Astrocyte (in vitro differentiated cells and primary cell): ENCODE measurements around the gene CRACDL. TPM values are rescaled to one million over a fixed set of nuclear protein-coding genes. Genes with fewer than 3 reads are reported as not detected.

Source experiments
- DNase-seq: peaks from one replicate; pipeline ENCODE4 v3.0.0-alpha.2; 2010; ENCODE audit warnings: low read depth
- FAIRE-seq: peaks from 2 replicates; lab custom pipeline; 2011; peaks lifted over from hg19 to GRCh38; lab: Jason Lieb, UNC
- H2AFZ ChIP-seq: 2 replicates; pipeline ENCODE4 v1.6.0; 2012; ENCODE audit warnings: low read depth, low read length, inconsistent platforms
- H3K27ac ChIP-seq: 2 replicates; pipeline ENCODE4 v1.5.1; 2011; ENCODE audit warnings: low read depth, low read length, inconsistent platforms
- H3K27me3 ChIP-seq: 2 replicates; pipeline ENCODE4 v1.6.0; 2011; ENCODE audit warnings: low read length, inconsistent platforms; ENCODE audit not compliant: insufficient read depth
- H3K36me3 ChIP-seq: 2 replicates; pipeline ENCODE4 v1.5.1; 2011; ENCODE audit warnings: low read length, inconsistent platforms; ENCODE audit not compliant: insufficient read depth
- H3K4me1 ChIP-seq: 2 replicates; pipeline ENCODE4 v1.5.1; 2011; ENCODE audit warnings: low read length, inconsistent platforms; ENCODE audit not compliant: insufficient read depth
- H3K4me2 ChIP-seq: 2 replicates; pipeline ENCODE4 v1.6.0; 2012; ENCODE audit warnings: low read length, inconsistent platforms
- H3K4me3 ChIP-seq: 2 replicates; pipeline ENCODE4 v1.5.1; 2011; ENCODE audit warnings: low read depth, mild to moderate bottlenecking, low read length, inconsistent platforms; ENCODE audit not compliant: insufficient read depth
- H3K79me2 ChIP-seq: 2 replicates; pipeline ENCODE4 v1.6.0; 2012; ENCODE audit warnings: mild to moderate bottlenecking, low read length, inconsistent platforms; ENCODE audit not compliant: insufficient read depth
- H3K9ac ChIP-seq: 2 replicates; pipeline ENCODE4 v1.6.0; 2012; ENCODE audit warnings: mild to moderate bottlenecking, low read length, inconsistent platforms
- H3K9me3 ChIP-seq: 2 replicates; pipeline ENCODE4 v1.5.1; 2012; ENCODE audit warnings: low read depth, mild to moderate bottlenecking, low read length, inconsistent platforms; ENCODE audit not compliant: insufficient read depth
- H4K20me1 ChIP-seq: 2 replicates; pipeline ENCODE4 v1.6.0; 2012; ENCODE audit warnings: low read length, inconsistent platforms; ENCODE audit not compliant: insufficient read depth
- H3K27ac Mint-ChIP-seq: one replicate; pipeline ENCODE4 v1.8.0; 2021; ENCODE audit warnings: mild to moderate bottlenecking, mixed read lengths; ENCODE audit not compliant: unreplicated experiment
- H3K27me3 Mint-ChIP-seq: one replicate; pipeline ENCODE4 v1.8.0; 2021; ENCODE audit warnings: low read depth, mixed read lengths; ENCODE audit not compliant: unreplicated experiment
- H3K36me3 Mint-ChIP-seq: one replicate; pipeline ENCODE4 v1.8.0; 2021; ENCODE audit warnings: low read depth, mixed read lengths; ENCODE audit not compliant: unreplicated experiment
- H3K4me1 Mint-ChIP-seq: one replicate; pipeline ENCODE4 v1.8.0; 2021; ENCODE audit warnings: low read depth, mixed read lengths; ENCODE audit not compliant: unreplicated experiment
- H3K4me3 Mint-ChIP-seq: one replicate; pipeline ENCODE4 v1.8.0; 2021; ENCODE audit warnings: mild to moderate bottlenecking, moderate library complexity, mixed read lengths; ENCODE audit not compliant: unreplicated experiment
- H3K9me3 Mint-ChIP-seq: one replicate; pipeline ENCODE4 v1.8.0; 2021; ENCODE audit warnings: mild to moderate bottlenecking, mixed read lengths; ENCODE audit not compliant: unreplicated experiment
- EZH2 ChIP-seq: IDR thresholded peaks from 2 replicates; pipeline ENCODE4 v1.6.1; 2012; ENCODE audit warnings: mild to moderate bottlenecking, low read length, inconsistent platforms; ENCODE audit not compliant: insufficient read depth
- total RNA-seq: library from RNA; stranded (reverse); gene quantifications from 2 replicates; pipeline ENCODE4 v1.2.1, GENCODE V29; 2021
- TF ChIP-seq, protein P1 (sequence below): IDR thresholded peaks from 2 replicates; pipeline ENCODE4 v1.5.1; 2011; ENCODE audit warnings: low read depth, mild to moderate bottlenecking, inconsistent platforms, low read length, moderate library complexity; ENCODE audit not compliant: insufficient read depth

Gene CRACDL
- total RNA-seq, 1 donor from 2014 or later = 1.8 TPM

DNA sequence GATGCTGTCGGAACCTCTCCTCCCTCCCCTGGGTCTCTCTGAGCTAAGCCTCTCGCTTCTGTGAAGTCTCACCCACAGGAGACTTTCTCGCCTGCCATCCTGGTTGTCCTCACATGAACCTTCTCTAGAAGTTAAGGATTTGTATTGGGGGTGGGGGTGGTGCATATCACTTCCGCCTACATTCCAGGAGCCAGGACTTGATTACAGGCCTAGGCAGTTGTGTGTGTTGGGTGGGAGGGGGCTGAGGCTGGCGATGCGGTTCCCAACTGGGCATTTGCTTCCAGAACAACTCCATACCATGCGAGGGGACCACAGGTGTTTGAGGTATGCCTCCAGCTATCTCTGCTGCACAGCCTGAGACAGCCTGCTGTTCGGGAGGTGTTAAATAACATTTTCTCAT is 148.3 kb downstream of the CRACDL start:
- Mint-ChIP-seq H3K27ac (no peak overlapping the region), H3K36me3 (no peaks in the 10 kb centered on the region), H3K27me3 (peaks cover 17% of the 10 kb centered on the region), H3K4me3 (no peak overlapping the region), H3K9me3 (peaks cover 2% of the 10 kb centered on the region), H3K4me1 (no peaks in the 10 kb centered on the region)
- Histone ChIP-seq H2AFZ (no peak overlapping the region), H3K4me1 (no peaks in the 10 kb centered on the region), H3K9me3 (no peaks in the 10 kb centered on the region), H3K79me2 (no peaks in the 10 kb centered on the region), H4K20me1 (no peaks in the 10 kb centered on the region), H3K4me2 (no peak overlapping the region), H3K27me3 (peaks cover 5% of the 10 kb centered on the region), H3K9ac (no peak overlapping the region), H3K27ac (no peak overlapping the region), H3K4me3 (no peak overlapping the region), H3K36me3 (no peaks in the 10 kb centered on the region)
- TF ChIP-seq, protein P1, sequence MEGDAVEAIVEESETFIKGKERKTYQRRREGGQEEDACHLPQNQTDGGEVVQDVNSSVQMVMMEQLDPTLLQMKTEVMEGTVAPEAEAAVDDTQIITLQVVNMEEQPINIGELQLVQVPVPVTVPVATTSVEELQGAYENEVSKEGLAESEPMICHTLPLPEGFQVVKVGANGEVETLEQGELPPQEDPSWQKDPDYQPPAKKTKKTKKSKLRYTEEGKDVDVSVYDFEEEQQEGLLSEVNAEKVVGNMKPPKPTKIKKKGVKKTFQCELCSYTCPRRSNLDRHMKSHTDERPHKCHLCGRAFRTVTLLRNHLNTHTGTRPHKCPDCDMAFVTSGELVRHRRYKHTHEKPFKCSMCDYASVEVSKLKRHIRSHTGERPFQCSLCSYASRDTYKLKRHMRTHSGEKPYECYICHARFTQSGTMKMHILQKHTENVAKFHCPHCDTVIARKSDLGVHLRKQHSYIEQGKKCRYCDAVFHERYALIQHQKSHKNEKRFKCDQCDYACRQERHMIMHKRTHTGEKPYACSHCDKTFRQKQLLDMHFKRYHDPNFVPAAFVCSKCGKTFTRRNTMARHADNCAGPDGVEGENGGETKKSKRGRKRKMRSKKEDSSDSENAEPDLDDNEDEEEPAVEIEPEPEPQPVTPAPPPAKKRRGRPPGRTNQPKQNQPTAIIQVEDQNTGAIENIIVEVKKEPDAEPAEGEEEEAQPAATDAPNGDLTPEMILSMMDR = no peak
- no peak for TF ChIP-seq EZH2
- no peak for DNase-seq
- FAIRE-seq = no peak

DNA sequence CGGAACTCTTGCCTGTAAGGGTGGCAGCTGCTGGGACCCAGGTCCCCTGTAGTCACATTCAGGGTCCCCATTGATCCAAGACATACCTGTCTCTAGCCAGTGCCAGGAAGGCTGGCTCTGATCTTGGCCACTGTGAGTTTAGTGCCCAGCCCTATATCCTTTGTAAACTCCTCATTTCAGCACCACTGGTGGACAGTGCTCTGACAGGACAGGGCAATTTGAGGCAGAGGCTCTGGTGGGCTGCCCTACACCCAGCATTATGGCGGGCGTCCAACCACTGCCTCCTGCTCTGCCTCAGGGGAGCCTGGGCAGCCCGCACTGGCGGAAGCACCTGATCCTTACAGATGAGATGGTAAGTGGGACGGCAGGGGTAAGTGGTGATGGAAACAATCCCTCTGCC is 149.8 kb downstream of the CRACDL start:
- DNase-seq (no peak), FAIRE-seq (no peak)
- Histone ChIP-seq H3K4me1 (no peaks in the 10 kb centered on the region), H4K20me1 (no peaks in the 10 kb centered on the region), H2AFZ (no peak overlapping the region), H3K36me3 (no peaks in the 10 kb centered on the region), H3K27me3 (peaks cover 5% of the 10 kb centered on the region), H3K79me2 (no peaks in the 10 kb centered on the region), H3K9ac (no peak overlapping the region), H3K4me2 (no peak overlapping the region), H3K9me3 (no peaks in the 10 kb centered on the region), H3K4me3 (no peak overlapping the region), H3K27ac (no peak overlapping the region)
- Mint-ChIP-seq H3K9me3 (peaks cover 6% of the 10 kb centered on the region), H3K27ac (no peak overlapping the region), H3K27me3 (peaks cover 17% of the 10 kb centered on the region), H3K36me3 (no peaks in the 10 kb centered on the region), H3K4me1 (no peaks in the 10 kb centered on the region), H3K4me3 (no peak overlapping the region)
- TF ChIP-seq, protein P1 = no peak
- no peak for TF ChIP-seq EZH2

DNA sequence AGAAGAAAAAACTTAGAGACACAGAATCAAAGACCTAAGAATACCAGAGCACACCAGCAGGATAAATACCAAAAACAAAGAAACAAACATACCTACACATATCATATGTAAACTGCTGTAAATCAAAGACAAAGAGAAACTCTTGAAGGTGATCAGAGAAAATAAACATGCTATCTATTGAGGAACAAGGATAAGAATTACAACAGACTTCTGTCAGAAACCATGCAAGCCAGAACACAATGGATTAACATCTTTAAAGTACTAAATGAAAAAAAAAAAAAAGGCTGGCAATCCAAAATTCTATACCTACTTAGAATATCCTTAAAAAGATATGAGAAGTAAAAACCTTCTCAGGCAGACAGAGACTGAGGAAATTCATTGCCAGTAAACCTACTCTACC is 153.5 kb downstream of the CRACDL start:
- Histone ChIP-seq H3K9me3 (no peaks in the 10 kb centered on the region), H3K9ac (no peak overlapping the region), H3K4me3 (no peak overlapping the region), H3K36me3 (no peaks in the 10 kb centered on the region), H3K4me2 (no peak overlapping the region), H3K27ac (no peak overlapping the region), H3K4me1 (no peaks in the 10 kb centered on the region), H3K79me2 (no peaks in the 10 kb centered on the region), H2AFZ (no peak overlapping the region), H3K27me3 (no peaks in the 10 kb centered on the region), H4K20me1 (no peaks in the 10 kb centered on the region)
- no peaks in the 10 kb centered on the region for H3K36me3 Mint-ChIP-seq
- peaks cover 4% of the 10 kb centered on the region for H3K9me3 Mint-ChIP-seq
- peaks cover 4% of the 10 kb centered on the region for H3K27me3 Mint-ChIP-seq
- H3K4me1 Mint-ChIP-seq = no peaks in the 10 kb centered on the region
- DNase-seq = no peak
- TF ChIP-seq, protein P1 = no peak
- no peak for TF ChIP-seq EZH2
- FAIRE-seq = no peak
- no peak overlapping the region for H3K27ac Mint-ChIP-seq
- no peak overlapping the region for H3K4me3 Mint-ChIP-seq
